ENCODE data around the gene PVRIG.
"Not testable (repeated sequence)": the region's sequence is repeated elsewhere in the genome, so short reads cannot be mapped to it uniquely, and the experiment has no call there.

DNA sequence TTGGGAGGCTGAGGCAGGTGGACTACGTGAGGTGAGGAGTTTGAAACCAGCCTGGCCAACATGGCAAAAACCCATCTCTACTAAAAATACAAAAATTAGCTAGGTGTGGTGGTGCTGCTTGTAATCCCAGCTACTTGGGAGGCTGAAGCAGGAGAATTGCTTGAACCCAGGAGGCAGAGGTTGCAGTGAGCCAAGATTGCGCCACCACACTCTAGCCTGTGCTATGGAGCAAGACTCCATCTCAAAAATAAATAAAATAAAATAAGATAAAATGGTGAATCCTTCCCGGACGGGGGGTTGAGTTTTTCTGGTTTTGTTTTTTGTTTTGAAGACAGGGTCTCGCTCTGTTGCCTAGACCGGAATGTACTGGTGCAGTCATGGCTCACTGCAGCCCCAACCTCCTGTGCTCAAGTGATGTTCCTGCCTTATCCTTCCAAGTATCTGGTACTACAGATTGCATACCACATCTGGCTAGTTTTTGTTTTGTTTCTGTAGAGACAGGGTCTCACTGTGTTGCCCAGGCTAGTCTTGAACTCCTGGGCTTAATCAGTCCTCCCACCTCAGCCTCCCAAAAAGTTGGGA, 27.4 kb upstream of the PVRIG start:
- TF ChIP-seq, protein P1, sequence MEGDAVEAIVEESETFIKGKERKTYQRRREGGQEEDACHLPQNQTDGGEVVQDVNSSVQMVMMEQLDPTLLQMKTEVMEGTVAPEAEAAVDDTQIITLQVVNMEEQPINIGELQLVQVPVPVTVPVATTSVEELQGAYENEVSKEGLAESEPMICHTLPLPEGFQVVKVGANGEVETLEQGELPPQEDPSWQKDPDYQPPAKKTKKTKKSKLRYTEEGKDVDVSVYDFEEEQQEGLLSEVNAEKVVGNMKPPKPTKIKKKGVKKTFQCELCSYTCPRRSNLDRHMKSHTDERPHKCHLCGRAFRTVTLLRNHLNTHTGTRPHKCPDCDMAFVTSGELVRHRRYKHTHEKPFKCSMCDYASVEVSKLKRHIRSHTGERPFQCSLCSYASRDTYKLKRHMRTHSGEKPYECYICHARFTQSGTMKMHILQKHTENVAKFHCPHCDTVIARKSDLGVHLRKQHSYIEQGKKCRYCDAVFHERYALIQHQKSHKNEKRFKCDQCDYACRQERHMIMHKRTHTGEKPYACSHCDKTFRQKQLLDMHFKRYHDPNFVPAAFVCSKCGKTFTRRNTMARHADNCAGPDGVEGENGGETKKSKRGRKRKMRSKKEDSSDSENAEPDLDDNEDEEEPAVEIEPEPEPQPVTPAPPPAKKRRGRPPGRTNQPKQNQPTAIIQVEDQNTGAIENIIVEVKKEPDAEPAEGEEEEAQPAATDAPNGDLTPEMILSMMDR (IDR thresholded peaks at IDR 0.05) = not testable (repeated sequence)
- not testable (repeated sequence) for TF ChIP-seq POLR2A (IDR thresholded peaks at IDR 0.05)

All from lower leg skin (tissue), 3 donors.